Endothelial cell of umbilical vein (primary cell): ENCODE data around the gene ATP5MG.

ENCODE experiments used
- CTCF ChIP-seq, 2 donors: IDR thresholded peaks; 1 replicate in 1 of 2; 2 replicates in 1 of 2; pipeline ENCODE4 v1.5.1; 2011; ENCODE audit warnings: low read length in 2 of 2, mild to moderate bottlenecking in 2 of 2, moderate library complexity in 2 of 2, control low read depth in 1 of 2, inconsistent platforms in 1 of 2, low read depth in 1 of 2; ENCODE audit not compliant: insufficient read depth in 1 of 2; ENCODE audit errors: extremely low read depth in 1 of 2
- EZH2 ChIP-seq: IDR thresholded peaks from 2 replicates; pipeline ENCODE4 v1.6.1; 2012; ENCODE audit warnings: borderline replicate concordance, low read depth, mild to moderate bottlenecking, moderate library complexity, low read length, inconsistent platforms; ENCODE audit not compliant: severe bottlenecking
- FOS ChIP-seq: IDR thresholded peaks from 2 replicates; pipeline ENCODE4 v1.6.1; 2011; ENCODE audit warnings: mild to moderate bottlenecking, low read length, moderate library complexity, borderline replicate concordance; ENCODE audit not compliant: insufficient read depth
- GATA2 ChIP-seq: IDR thresholded peaks from 2 replicates; pipeline ENCODE4 v1.7.0; 2011; ENCODE audit warnings: low read depth, mild to moderate bottlenecking, moderate library complexity, mixed read lengths, low read length; ENCODE audit not compliant: insufficient read length, insufficient read depth
- JUN ChIP-seq: IDR thresholded peaks from 2 replicates; pipeline ENCODE4 v1.6.1; 2011; ENCODE audit warnings: borderline replicate concordance, low read depth; ENCODE audit not compliant: insufficient read length, insufficient read depth
- MAX ChIP-seq: IDR thresholded peaks from 2 replicates; pipeline ENCODE4 v1.6.1; 2011; ENCODE audit not compliant: insufficient read depth, insufficient read length
- MYC ChIP-seq: IDR thresholded peaks from one replicate; pipeline ENCODE4 v1.6.1; 2011; ENCODE audit warnings: mild to moderate bottlenecking, low read depth, low read length
- POLR2A ChIP-seq: IDR thresholded peaks from 2 replicates; pipeline ENCODE4 v1.6.1; 2012; ENCODE audit warnings: low read depth, mild to moderate bottlenecking, control low read depth, low read length
- POLR2AphosphoS5 ChIP-seq: IDR thresholded peaks from 2 replicates; pipeline ENCODE4 v1.6.1; 2012; ENCODE audit warnings: low read depth, mild to moderate bottlenecking, control low read depth, low read length, moderate library complexity; ENCODE audit not compliant: insufficient read depth

- no peak for TF ChIP-seq POLR2A
- TF ChIP-seq MAX, result no peak
- TF ChIP-seq CTCF (IDR thresholded peaks at IDR 0.05; ENCODE audit: extremely low read depth in 1 of 2, insufficient read depth in 1 of 2, low read depth in 1 of 2, low read length in 2 of 2), result no peak
- TF ChIP-seq EZH2, result no peak
- no peak for TF ChIP-seq POLR2AphosphoS5
- TF ChIP-seq GATA2, result no peak
- no peak for TF ChIP-seq JUN
- no peak for TF ChIP-seq MYC
- no peak for TF ChIP-seq FOS
These were observed 27.5 kb upstream of the ATP5MG start for GRCh38 chr11:118373871-118374270.
